CD4-positive, alpha-beta T cell treated with Interleukin-10 for 1 hour (primary cell): ENCODE measurements around the gene PGS1.

Experiments used
- DNase-seq: peaks from one replicate; pipeline ENCODE4 v3.0.0-alpha.2; 2020

PGS1 gene

DNA sequence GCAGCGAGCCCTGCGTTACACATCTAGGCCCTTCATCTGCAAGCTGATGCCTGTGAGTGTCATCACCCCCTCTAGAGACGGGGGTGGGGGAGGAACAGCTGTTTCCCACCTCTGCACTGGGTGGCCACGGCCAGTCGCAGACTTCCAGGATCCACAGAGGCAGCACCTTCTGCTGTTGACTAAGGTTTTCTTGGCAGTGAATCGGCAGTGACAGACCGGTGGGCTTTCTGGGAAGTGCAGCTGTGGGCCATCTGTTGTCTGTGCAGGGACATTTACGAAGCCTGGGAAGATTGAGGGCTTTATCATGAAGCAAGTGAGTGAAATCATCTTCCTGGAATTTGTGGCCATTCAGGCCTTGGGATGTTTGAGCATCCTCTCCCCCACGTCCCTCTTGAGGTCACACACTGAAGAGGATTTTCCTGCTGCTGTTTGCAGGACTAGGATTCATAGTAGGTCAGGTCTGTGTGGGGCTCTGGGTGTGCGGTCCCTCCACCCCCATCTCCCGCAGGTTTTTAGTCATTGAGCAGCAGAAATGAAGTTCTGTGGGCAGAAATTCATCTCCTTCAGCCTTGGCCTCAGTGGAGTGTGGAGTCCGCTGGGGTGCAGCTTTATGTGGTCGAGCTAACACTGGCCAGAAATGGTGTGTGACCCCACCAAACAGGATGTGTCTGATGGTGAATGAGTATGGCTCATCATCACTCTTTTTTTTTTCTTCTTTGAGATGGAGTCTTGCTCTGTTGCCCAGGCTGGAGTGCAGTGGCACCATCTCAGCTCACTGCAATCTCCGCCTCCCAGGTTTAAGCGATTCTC is 12.0 kb downstream of the PGS1 start:
- no peak for DNase-seq

DNA sequence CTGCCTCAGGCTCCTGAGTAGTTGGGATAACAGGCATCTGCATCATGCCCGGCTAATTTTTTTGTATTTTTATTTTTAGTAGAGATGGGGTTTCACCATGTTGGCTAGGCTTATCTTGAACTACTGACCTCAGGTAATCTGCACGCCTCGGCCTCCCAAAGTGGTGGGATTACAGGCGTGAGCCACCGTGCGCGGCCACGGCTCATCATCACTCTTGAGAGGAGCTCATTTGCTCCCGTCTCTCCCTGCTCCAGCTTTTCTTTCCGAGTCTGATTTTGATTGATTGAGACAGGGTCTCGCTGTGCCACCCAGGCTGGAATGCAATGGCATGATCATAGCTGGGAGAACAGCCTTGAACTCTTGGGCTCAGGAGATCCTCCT is 12.6 kb downstream of the PGS1 start:
- DNase-seq: no peak

DNA sequence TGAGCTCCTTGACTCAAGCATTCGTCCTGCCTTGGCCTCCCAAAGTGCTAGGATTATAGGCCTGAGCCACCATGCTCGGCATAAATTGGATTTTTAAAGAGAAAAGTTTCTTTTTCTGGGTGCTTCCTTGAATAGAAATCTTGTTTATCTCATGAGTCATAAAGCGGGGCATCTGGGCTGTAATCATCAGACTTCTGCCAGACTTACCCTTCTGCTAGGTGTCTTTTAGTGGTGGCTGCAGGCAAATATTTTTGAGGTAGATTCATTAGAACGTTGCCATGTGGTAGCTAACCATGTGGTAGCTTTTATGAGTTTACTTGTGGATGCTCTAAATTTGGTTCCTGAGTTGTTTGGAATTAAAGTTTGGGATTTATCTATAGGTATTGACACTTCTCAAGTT is 13.4 kb downstream of the PGS1 start:
- no peak for DNase-seq

GRCh38 chr17:78392295-78392694 is 13.8 kb downstream of the PGS1 start:
- DNase-seq: no peak

- DNase-seq: no peak
Observed at GRCh38 chr17:78393575-78393974, 15.1 kb downstream of the PGS1 start.

DNA sequence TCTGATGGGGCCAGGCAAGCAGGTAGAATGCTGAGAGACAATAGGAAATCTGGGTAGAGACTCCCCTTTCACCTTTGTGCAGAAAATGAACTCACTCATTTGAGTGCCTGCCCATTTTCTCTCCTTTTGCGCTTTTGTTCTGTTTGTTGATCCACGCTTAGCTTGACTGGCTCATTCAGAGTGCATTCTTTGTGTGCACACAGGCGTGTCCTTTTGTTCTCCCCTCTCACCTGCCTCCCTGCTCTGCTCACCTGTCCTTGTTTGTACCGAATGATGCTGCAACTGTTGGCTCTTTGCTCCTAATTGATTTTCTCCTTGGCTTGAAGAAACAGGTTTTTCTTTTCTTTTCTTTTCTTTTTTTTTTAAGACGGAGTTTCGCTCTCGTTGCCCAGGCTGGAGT is 15.8 kb downstream of the PGS1 start:
- no peak for DNase-seq

- no peak for DNase-seq
Observed at GRCh38 chr17:78395155-78395554, 16.7 kb downstream of the PGS1 start.

DNA sequence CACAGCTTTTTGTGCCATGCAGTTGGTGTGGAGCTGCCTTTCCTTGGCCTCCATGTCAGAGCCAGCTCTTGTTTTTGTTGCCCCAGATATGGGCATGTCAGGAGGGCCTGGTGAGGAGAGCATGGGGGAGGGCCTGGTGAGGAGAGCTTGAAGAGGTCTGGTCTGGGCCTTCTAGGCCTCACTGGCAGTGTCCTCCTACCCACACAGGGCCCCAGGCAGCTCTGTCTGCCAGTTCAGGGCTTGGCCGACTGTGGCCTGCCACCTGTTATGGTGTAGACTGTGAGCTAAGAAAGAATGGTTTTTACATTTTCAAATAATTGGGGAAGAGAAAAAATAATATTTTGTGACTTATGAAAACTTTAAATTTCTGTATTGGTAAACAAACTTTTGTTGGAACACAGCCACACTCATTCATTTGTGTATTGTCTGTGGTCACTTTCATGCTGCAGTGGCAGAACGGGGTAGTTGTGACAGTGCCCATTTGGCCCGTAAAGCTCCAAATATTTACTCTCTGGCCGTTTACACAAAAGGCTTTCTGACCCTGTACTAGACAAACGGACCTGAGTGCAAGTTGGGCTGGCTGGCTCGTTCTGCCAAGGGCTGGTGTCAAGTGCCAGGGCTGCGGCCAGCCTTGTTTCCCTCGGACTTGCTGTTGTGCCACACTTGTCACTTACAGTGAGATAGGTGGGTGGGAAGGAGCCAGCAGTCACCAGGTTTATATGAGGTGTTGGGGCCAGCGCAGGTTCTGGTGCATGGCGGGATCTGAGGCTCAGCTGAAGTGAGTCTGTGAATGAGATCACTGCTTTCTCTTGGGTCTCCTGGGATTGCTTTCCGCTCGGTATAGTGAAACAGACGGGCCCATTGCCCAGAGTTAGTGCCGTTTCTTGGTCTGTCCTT is 18.2 kb downstream of the PGS1 start:
- DNase-seq: no peak

GRCh38 chr17:78397681-78398101 is 19.2 kb downstream of the PGS1 start:
- DNase-seq: no peak

GRCh38 chr17:78398390-78398789 is 19.9 kb downstream of the PGS1 start:
- no peak for DNase-seq

- no peak for DNase-seq
Observed at GRCh38 chr17:78399028-78399692, 20.7 kb downstream of the PGS1 start.

DNA sequence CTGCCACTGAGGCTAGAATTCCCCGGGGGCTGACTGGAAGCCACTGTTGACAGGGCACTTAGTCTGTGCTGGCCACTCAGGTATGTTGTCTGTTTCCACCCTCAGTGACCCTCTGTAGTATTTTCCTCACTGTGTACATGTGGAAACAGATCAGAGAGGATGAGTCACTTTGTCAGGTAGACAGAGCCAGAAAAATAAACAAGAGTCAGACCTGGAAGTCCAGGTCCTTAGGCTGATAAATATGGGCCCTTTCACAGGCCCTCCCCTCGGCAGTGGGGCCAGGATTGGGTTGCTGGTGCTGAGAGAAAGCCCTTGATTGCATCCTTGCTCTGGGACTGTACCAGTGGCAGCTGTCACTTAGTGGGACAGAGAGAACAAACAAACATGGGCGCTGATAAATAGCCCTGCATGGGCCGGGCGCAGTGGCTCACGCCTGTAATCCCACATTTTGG is 21.3 kb downstream of the PGS1 start:
- no peak for DNase-seq

DNA sequence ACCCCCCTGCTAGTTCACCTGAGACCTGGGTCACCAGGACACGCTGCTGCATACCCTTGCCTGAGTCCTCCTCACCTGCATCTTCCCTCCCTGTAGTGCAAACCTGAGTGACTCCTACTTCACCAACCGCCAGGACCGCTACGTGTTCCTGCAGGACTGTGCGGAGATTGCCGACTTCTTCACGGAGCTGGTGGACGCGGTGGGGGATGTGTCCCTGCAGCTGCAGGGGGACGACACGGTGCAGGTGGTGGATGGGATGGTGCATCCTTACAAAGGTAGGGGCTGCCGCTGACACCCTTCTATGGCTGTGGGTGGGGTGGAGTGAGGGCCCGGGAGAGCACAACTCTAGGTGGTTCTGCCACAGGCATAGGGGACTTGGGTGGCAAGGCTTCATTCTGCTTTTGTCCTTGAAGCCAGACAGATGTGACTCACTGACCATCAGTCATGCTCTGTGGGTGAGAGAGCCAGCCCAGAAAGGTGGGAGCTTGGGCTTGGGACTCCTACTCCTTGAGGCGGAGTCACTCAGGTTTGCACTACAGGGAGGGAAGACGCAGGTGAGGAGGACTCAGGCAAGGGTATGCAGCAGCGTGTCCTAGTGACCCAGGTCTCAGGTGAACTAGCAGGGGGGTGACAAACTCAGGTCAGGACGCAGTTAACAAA is 22.3 kb downstream of the PGS1 start:
- no peak for DNase-seq

DNA sequence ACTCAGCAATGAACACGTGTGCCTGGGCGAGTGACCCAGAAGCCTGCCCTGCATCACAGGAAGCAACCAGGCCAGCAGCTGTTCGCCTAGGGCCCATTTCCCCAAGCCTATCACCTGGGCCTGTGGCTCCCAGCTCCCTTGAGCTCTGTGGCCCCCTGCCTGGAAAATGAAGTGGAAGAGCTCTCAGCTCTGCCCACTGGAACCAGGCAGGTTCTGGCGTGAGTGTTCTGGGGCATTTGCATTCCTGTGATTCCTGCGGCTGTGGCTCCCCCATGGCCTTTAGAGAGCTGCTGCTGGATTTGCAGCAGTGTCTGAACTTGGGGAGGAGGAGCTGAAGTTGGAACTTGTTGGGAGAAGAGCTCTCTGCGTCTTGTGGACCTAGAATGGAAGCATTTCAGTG is 22.8 kb downstream of the PGS1 start:
- DNase-seq: no peak

DNA sequence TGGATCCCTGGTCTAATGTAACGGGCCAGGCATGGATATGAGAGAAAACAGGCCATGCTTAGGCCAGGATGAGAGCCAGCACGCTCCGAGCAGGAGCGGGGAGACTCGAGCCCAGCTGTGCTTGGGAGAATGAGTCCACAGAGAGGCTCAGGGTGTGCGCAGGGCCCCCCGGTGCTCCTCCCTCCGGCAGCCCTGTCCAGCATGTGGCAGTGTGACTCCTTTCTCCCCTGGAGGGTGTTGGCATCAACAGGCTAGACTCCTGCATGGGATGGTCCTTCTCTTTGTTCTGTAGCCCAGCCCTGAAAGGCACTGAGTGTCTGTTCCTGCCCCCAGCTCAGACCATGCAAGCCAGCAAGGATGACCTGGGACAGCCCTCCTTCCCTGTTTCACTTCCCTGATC is 23.4 kb downstream of the PGS1 start:
- no peak for DNase-seq

- DNase-seq: no peak
Observed at GRCh38 chr17:78403822-78404221, 25.4 kb downstream of the PGS1 start.

DNA sequence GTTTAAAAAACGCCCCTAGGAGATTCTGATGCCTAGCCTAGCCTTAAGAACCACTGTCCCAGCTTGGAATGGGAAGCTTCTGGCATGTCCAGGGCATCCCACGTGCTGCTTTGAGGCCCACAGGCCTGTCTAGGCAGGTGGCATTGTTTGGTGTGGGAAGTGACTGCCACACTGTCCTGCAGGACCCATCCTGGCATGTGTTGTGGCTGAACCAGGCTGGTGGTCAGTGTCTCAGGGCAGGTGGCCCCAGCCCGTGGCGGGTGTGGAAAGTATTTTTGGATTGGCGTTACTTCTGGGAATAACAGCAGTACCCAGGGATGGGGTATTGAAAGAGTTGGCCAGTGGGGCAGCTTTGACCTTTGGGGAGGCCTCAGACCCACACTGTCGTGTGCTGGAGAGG is 27.9 kb downstream of the PGS1 start:
- DNase-seq: no peak

- no peak for DNase-seq
Observed at GRCh38 chr17:78406920-78407319, 28.5 kb downstream of the PGS1 start.

DNA sequence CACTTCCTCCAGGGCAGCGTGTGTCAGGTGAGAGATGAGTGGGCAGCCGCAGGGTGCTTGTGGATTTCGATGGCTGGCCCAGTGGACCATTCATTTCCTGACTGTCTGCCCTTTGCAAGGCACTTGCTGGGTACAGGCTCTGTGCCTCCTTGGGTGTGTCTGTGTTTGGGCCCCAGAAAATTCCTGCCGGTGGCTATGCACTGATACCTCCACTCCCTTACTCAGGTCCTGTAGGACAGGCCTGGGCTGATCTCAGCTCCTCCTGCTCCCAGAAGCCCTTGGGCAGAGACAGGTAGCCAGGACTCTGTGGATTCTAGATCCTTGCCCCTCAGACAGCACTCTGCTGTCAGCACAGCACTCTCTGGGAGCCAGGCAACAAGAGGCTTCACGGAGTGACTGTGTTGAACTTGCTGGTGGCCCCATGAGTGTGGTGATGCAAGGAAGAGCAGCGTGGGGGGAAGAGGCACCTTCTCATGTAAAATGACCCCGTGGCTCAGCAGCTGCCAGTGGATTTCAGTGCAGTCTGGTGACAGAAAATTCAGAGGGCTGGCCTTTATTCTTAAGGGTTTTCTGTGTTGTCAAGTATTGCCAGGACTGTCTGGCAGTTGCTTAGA is 29.0 kb downstream of the PGS1 start:
- DNase-seq: no peak

DNA sequence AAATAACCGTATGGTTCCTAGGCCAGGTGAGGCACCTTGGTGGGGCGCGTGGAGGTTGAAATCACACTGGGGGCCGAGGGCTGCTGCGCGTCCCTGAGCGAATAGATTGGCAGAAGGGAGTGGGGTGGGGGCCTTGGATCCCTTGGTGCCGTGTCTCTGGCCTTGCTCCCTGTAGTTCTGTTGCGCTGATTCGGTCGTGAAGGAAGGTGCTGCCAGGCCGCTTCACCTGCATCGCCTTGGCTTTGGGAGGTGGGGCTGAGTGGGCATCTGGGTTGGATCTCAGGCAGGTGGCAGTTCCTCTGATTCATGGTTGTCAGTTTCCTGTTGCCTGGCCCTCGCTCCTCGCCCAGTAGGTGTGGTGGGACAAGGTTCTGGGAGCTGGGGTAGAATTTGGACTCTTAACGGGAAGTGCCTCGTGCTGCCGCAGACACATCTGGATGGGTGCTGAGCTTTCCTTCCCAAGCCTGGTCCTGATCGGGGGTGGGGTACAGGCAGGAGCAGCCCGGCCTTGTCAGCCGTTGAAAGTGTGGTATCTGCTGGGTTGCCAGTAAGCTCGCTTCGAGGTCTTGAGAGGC is 30.1 kb downstream of the PGS1 start:
- no peak for DNase-seq

DNA sequence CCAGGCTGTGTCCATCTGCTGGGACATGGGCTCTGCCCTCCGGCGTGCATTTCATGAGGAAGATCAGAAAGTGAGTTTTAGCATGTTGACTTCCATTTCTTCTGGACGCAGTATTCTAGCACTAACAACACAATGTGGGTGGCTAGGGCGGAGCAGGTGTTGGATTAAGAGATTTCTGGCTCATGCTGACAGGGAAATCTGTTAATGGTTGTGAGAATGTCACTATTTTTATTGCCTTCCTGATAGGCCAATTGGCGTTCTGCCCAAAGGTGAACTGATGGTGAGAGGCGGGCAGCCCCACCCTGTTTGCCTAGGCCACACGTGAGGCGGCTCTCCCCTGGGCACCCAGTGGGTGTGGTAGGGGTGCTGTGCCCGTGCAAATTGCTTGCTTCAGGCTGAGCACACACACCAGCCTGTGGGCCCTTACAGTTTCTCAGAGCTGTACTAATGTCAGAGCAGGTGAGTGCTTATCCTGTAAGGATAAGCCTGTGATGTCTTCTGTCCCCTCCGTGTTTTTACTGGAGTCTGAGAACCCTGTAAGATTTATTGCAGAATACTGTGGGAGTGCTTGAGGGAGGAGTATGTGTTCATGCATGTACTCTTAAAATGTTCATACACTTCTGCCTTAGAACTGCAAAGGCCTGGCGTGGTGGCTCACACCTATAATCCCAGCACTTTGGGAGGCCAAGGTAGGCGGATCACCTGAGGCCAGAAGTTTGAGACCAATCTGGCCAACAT is 30.9 kb downstream of the PGS1 start:
- no peak for DNase-seq
